Hindlimb muscle (tissue), 1 donor: ENCODE data around the gene BCAS3. TPM values are rescaled to one million over a fixed set of nuclear protein-coding genes. Genes with fewer than 3 reads are reported as not detected.
A peak's percentile ranks its signal among the peaks of the same experiment; 100 is the strongest.

Experiments used
- DNase-seq: peaks from one replicate; pipeline ENCODE4 v3.0.0-alpha.2; 2013
- polyA plus RNA-seq: library from polyadenylated mRNA; unstranded; fragments of 120-200 nt; gene quantifications from one replicate; pipeline ENCODE4 v1.2.1, GENCODE V29; 2013; ENCODE audit not compliant: insufficient read length

BCAS3 gene
- polyA plus RNA-seq, 1 donor, result 9.2 TPM

DNA sequence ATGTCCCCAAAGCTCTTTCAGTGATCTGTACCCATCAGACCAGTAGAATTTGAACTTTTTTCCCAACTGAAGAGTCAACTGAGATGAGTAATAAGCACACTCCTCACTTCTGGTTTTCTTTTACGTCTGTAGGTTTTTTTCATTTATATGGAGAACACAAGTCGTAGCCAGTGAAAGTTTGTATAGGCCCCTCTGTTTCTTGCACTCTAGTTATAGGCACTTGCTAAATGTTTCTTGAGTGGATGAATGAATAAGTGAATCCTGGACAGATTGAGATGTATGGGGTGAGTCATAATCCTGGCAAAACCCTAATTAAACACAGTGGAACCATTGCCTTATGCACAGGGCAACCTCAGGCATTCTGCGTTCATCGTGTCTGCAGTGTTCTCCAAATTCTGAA lies 528.3 kb downstream of the BCAS3 start:
- DNase-seq, result no peak

- DNase-seq, result no peak
Observed at GRCh38 chr17:61206922-61207321, 529.3 kb downstream of the BCAS3 start.

- DNase-seq, result peak; percentile 21
Observed at GRCh38 chr17:61208301-61209105, 530.9 kb downstream of the BCAS3 start.

GRCh38 chr17:61209106-61209439 lies 531.4 kb downstream of the BCAS3 start:
- DNase-seq, result no peak

DNA sequence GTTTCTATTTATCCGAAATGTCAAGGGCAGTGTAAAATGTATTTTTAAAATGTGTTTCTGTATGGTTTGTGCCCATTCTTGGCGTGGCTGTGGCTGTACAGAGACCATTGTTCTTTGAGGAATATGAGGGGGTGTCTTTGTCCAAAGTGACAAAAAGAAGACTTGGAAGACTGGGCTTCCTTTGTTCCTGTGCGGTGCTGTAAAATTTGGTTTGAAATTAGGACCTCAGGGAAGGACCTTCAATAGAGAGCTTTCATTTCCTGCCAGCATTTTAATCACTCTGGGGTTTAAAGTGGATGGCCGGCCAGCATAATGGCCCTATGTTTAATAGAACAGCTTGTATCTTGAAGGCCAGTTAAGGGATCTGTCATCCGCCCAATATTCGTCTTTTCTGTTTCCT lies 531.9 kb downstream of the BCAS3 start:
- no peak for DNase-seq

DNA sequence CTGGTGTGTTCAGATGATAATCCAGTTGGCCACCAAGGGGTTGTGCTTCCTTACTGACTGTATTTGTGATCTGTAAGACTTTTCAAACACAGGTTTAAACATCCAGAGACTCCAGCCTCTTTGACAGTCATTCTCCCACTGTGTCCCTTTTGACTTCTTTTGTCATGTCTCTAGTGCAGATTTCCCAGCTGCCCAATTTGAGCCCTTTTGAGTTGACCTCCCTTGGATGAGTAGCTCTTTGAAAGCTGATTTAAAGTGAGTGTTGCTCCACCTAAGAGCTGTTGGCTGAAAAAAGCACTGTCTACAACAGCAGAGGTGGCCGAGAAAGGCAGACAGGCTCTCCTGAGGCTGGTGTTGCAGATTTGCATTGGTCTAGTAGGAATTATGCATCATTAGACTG lies 533.6 kb downstream of the BCAS3 start:
- DNase-seq, result no peak

DNA sequence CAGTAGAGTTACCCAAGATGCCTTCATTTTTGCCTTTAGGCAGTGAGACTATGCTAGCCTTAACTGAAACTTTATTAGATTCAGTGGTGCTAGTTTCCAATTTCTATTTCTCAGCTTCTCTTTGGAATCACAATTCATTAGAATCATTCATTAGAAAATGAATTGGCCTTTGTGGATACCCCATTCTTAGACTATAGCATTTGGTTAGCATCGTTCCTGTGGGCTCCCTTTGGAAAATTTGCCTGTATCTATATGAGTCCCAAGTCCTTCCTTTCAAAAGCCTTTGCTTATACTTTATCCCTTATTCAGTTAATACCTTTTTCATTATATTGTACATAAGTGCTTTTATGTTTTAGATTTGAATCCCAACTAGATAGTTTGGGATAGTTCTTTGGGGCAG lies 535.0 kb downstream of the BCAS3 start:
- DNase-seq, result no peak

DNA sequence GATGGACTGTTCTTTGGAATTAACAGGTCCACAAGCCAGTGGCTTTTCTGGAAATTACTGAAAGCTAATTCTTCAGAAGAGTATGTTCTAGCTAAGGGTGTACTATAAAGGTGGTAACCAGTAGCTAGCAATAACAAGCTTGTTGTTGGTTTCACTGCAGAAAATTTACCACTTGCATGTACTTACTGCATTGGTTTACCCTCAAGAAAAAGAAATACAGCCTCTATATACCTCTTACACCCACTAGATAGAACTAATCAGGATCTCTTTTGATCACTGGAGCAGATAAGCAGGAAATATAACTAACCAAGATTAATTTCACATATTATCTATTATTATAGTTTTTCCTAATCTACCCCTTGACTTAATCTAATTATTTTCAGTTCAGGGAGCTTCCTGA lies 537.1 kb downstream of the BCAS3 start:
- no peak for DNase-seq

- no peak for DNase-seq
Observed at GRCh38 chr17:61216066-61216465, 538.4 kb downstream of the BCAS3 start.

- no peak for DNase-seq
Observed at GRCh38 chr17:61217878-61218437, 540.3 kb downstream of the BCAS3 start.

GRCh38 chr17:61218438-61218837 lies 540.8 kb downstream of the BCAS3 start:
- no peak for DNase-seq

GRCh38 chr17:61219460-61219859 lies 541.8 kb downstream of the BCAS3 start:
- no peak for DNase-seq

DNA sequence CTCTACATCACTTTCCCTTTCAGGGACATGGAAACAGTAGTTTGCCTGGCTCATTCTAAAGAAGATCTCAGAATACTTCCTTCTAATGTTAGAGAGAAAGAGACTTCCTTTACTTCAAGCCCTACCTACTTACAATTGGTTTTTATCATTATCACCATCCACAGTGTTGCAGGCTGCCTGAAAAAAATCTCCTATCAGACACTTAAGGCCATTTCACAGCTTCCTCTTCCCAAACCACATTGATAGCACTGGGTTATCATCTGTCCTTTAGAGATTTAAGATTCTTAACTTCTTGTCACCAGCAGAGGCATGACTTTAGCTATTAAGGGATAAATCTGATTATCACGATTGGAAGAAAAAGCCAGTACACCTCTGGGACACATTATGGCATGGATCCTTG lies 543.5 kb downstream of the BCAS3 start:
- DNase-seq, result no peak

DNA sequence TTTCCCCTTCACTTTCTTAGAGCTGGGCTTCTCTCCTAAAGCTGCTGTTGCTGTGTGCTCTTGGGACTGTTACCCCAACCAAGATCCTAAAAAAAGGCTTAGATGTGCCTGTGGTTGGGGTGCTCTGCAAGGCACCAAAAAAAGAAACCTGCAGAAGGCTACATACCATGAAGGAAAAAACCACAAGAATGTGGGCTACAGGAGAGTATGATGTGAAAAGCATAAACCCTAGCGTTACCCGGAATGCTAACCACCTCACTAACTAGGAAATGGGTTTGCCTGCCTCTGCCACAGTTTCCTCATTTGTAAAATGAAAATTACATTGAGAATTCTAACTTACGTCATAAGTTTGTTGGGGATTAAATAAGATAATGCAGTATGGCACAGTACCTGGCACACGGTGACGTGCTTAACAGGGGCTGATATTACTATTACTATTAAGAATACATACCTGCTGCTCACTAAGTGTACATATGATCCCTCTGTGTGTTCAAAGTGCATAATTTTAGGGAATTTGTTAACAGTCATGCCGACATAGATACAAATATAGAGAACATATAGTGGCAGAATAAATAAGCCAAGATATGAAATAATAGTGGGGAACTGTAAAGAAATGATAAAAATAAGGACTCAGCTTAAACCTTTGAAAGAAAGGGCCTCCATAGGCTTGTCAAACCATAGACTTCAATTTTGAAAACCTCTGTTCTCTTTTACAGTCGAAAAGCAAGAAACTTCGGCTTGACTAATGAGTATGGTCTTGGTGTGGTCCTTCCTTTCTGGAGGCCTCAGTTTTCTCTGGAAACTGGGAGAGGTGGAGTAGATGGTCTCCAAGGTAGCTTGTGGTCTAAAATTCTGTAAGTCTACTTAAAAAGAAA lies 544.2 kb downstream of the BCAS3 start:
- DNase-seq, result no peak

DNA sequence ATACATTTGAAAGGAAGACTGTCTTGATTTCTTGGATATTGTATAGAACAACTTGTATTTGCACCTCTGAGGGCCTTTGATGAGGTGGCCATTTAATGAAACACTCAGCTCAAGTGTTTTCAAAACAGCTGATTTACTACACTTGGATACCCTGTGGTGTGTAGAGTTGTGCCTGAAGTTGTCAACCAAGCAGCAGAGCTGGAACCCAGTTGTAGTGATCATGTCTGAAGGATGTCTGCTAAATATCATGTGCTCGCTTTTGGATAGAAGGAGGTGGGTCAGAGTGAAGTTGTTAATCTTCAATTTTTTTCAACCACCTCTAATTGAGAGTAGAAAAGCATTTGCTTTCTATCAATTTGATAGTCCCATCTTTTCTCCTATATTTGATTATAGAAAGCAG lies 546.1 kb downstream of the BCAS3 start:
- DNase-seq, result no peak

GRCh38 chr17:61225178-61225882 lies 547.7 kb downstream of the BCAS3 start:
- DNase-seq, result no peak

GRCh38 chr17:61227866-61228265 lies 550.2 kb downstream of the BCAS3 start:
- DNase-seq, result no peak

DNA sequence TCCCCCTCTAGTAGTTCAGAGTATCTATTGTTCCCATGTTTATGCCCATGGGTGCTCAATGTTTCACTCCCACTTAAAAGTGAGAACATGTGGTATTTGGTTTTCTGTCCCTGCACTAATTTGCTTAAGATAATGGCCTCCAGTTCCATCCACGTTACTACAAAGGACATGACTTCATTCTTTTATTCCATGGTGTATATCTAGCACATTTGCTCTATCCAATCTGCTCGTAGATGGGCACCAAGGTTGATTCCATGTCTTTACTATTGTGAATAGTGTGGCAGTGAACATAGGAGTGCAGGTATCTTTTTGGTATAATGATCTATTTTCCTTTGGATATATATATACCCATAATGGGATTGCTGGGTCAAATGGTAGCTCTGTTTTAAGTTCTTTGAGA lies 552.8 kb downstream of the BCAS3 start:
- DNase-seq, result no peak

DNA sequence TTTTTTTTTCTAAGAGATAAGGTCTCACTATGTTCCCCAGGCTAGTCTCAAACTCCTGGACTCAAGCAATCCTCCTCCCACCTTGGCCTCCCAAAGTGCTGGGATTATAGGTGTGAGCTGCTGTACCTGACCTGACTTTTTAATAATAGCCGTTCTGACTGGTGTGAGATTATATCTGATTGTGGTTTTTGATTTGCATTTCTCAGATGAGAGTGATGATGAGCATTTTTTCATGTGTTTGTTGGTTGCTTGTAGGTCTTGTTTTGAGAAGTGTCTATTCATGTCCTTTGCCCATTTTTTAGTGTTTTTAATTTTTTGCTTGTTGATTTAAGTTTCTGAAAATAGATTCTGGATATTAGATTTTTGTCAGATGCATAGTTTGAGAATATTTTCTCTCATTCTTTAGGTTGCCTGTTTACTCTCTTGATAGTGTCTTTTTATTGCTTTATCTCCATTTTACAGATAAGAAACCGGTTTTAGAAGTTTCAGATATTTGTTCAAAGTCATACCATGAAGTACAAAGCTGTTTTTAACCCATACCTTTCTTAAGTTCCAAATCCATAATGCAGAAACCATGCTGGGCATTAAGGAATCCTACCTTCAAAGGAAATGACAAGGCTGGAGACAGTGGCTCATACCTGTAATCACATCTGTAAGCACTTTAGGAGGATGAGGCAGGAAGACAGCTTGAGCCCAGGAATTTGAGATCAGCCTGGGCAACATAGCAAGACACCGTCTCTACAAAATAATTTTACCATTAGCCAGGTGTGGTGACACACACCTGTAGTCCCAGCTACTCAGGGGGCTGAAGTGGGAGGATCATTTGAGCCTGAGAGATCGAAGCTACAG lies 553.5 kb downstream of the BCAS3 start:
- no peak for DNase-seq

- DNase-seq, result no peak
Observed at GRCh38 chr17:61232871-61233270, 555.2 kb downstream of the BCAS3 start.

- DNase-seq, result no peak
Observed at GRCh38 chr17:61233991-61234750, 556.5 kb downstream of the BCAS3 start.
